NCI-H2227 (cell line): ENCODE measurements around the gene FASTK.
A peak's percentile ranks its signal among the peaks of the same experiment; 100 is the strongest.

Source experiments
- DNase-seq: peaks from one replicate; lab custom pipeline; 2025; ENCODE audit not compliant: unreplicated experiment; lab: John Stamatoyannopoulos, UW

FASTK gene, protein sequence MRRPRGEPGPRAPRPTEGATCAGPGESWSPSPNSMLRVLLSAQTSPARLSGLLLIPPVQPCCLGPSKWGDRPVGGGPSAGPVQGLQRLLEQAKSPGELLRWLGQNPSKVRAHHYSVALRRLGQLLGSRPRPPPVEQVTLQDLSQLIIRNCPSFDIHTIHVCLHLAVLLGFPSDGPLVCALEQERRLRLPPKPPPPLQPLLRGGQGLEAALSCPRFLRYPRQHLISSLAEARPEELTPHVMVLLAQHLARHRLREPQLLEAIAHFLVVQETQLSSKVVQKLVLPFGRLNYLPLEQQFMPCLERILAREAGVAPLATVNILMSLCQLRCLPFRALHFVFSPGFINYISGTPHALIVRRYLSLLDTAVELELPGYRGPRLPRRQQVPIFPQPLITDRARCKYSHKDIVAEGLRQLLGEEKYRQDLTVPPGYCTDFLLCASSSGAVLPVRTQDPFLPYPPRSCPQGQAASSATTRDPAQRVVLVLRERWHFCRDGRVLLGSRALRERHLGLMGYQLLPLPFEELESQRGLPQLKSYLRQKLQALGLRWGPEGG

DNA sequence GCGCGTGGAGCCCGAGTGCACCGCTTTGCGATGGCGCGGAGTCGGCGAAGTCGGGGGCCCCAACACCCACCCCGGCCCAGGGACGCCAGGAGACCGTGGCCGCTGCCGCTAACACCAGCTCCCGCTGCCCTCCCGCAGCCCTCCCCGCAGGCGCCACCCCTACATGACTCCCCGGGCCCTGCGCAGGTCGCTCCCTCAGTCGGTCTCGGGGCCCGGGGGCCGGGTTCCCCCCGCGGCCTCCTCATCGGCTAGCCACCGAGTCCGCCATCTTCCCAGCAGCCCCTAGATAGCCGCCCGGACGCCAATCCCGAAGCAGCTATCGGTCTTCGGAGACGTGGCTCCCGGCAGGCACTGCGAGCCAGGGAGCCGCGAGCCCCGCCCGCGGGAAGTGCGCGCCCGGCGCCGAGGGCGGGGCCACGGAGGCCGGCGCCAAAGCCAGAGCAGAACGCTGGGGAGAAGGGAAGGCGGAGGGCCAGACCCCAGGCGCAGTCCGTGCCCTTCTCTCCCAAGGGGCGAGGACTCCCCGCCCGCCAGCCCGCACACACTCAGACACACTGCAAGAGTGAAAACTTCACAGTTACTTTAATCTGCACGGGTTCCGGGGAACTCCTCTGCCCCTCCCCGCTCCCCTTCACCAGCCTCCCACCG, at the start of gene FASTK:
Gene FASTK, minus strand, starts transcription at position 288 of the 648 bp plus-strand sequence. Its CDS starts 43 bp downstream, at position 245.
- peak; percentile 97 for DNase-seq

DNA sequence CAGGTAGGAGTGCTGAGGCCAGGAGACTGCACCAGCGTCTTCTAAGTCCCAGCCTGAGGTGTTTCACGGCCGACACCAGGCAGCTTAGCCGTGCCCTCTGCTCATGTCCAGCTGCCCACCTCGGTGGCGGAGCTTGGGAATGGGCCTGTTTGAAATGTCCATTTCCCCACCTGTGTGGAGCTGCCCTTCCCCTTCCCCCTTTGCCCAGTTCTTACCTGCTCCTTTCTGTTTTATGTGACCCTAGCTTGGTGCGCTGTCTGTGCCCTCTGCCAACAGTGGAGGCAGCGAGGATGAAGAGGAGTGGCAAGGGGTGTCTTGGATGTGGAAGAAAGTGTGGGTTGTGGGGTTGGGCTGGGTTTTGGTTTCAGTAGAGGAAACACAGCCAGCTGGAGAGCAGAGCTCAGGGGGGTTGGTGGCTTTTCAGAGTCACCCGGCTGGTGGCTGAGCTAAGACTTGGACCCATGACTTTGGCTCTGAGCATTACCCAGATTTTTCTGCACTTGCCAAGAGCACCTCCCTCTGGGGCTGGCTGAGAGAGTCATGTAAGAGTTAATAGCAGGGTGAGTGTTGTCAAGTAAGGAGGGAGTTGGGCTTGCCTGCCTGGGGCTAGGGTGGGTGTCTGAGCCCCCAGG, 49.5 kb upstream of the FASTK start:
- no peak for DNase-seq

DNA sequence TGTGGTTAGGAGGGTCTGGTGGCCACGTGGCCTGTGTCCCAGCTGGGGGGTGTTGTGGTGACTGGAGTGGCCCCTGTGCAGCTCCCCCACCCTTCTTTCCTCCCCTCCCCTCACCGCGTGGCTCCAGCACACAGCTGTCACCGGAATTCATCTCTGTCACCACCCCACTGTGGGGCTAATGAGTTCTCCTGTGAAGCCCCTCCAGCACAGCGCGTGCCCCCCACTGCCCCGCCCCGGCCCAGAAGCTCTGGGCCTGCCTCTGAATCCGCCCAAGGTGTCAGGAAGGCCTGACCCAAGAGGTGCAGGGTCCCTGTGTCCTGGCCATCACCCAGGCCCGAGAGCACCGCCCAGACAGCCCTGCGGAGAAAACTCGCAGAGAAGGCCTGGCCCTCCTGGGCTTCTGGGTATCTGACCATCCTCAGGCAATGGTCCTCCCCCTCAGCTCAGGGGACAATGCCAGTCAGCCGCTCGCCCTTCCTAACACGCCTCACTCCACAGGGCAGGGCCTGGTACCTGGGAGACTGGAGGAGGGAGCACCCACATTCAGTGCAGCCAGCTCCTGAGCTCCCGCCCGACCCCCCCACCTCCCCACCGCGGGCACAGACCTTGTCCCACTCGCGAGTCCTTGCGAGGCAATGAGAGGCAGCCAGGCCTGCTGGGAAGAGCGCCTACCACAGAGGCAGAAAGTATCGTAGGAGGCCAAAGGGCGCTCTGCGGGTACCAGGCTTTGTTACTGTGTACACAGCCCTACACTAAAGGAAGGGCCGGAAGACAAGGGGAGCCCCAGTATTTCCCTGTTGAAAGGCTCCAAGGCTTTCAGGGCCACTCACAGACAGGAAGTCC, 48.7 kb upstream of the FASTK start:
- DNase-seq, result no peak

DNA sequence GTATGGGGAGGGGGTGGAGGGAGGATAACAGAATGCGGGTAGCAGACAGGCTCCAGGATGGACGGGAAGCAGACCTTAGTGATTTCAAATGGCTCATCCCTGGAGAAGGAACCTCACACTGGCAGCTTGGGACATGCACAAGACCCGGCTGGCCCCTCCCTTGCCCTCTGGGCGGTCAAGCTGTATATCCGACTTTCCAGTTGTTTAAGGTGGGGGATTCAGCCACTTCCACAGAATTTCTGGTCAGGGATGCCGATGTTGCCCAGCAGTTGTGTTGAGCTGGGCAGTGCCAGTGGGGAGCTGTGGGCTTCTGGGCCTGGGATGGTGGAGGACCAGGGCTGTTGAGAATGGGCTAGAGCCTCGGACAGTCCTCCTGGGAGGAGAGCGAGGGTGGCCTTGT, 48.1 kb upstream of the FASTK start:
- no peak for DNase-seq

DNA sequence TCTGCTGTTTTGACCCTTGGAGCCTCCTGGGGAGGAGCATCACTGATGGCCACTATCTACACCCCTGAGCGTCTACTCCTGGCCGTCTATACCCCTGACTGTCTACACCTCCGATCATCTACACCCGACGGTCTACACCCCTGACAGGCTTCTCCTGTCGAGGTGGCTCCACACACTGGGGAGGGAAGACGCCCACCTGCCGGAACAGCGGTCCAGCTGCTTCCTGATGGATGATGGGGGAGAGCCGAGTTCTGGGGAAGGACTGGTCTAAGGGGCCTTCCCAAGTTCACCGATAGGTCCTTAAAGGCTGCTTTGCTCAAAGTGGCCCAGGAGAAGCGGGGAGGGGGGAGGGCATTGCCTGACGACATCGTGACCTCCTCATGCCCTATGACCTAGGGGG, 47.5 kb upstream of the FASTK start:
- DNase-seq, result no peak

DNA sequence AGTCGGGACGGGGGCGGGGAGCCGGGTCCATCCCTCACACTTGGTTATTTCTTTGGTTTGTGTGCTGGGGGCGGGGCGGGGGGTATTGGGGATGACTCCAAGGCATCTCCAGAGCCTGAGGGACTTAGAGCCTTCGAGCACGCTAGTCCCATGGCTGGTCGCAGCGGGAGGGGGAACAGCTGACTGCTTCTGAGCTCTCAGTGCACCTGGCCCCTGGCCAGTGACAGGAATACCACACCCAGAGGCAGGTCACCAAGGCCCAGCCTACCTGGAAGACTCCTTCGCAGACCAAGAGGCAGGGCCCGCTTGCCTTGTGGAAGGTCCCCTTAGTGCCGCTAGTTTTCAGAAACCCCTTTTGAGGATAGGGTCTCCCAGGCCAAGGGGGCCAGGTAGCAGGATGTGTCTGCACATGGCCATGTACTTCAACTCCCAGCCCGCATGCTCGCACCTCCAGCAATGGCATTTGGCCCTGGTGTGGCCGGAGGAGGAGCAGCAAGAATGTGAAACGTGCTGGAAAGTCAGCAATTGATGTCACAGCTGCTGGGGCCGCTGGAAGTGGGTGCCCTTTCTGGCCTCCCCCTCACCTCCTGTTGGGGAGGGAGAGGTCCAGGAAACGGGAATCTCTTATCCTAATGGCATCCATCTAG, 46.0 kb upstream of the FASTK start:
- peak; percentile 68 for DNase-seq

DNA sequence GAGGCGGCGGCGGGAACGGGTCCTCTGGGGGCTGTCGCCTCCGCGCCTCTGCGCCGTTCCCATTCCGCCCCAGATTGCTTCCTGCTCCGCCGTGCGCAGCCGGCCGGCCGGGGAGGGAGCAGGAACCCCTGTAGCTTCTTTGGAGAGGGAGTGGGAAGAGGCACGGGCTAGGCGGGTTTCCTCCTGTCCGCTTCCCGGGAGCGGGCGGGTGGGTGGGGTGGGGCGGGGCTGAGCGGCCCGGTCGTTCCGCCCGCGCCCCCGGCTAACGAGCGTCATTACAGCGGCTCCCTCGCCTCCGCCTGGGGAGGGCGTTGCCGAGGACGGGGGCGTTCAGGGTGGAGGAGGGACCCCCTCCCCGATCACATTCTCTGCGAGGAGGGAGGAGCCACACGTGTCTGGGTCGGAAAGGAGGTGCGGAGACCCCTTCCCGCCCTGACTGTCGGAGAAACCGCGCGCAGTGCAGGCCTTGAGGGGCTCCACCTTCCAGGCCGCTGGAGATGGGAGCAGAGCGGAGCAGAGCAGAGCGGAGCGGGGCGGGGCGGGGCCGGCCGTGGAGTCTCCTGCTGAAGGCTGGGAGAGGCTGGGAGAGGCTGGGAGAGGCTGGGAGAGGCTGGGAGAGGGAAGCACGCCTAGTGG, 45.4 kb upstream of the FASTK start:
- peak; percentile 90 for DNase-seq

DNA sequence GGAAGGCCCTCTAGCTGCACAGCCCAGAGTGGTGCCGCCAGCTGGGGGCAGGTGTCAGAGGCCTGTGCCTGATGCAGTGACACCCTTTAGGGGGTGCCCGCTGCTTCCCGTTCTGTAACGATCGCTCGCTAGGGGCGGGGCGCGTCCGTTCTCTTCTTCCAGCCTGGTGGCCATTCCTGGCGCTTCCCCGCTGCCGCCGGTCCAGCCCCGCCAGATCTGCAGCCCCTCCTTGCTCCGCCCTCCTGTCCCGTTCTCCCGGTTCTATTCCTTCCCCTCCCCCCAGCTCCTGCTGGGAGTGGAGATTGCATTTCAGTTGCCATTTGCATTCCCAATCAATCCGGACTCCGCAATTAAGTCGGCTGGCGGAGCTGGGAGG, 44.8 kb upstream of the FASTK start:
- peak; percentile 84 for DNase-seq

DNA sequence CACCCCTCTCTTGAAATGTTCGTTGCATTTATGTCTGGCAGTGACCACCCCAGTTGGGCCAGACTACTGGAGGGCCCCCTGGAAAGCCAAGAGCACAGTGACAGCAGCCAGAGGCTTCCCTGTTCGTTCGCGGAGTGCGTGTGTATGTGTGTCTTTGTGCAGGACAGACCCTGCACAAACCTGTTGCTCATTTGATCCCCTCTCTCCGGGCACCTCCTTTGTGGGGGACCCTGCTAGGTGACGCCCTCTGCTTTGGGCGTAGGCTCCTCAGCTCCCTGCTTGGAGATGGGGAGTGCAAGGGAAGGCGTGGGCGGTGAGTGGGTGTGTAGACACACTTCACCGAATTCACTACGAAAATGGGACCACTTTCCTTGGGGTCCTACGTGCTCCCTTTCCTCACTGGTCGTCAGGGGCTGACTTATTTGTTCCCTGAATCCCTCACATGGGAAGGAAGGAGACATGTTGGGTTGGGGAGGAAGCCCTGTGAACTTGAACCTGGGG, 44.3 kb upstream of the FASTK start:
- DNase-seq, result no peak

DNA sequence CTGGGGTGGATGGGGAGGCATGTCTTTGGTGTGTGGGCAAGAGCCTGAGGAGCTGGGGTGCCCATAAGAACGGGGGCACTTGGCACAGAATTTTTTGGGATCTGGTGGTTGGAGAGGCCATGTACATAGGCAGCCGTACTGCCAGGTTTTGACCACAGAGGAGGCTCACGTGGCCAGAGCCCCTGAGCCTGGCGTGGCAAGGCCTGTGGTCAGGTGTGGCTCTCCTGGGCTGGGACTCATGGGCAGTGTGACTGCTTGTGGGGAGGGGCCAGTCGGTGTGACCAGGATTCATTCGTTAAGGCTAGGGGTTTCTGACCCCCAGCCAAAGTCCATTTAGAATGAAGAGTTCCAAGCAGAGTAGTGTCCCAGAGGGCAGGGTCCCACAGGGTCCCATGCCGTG, 43.9 kb upstream of the FASTK start:
- DNase-seq, result no peak

DNA sequence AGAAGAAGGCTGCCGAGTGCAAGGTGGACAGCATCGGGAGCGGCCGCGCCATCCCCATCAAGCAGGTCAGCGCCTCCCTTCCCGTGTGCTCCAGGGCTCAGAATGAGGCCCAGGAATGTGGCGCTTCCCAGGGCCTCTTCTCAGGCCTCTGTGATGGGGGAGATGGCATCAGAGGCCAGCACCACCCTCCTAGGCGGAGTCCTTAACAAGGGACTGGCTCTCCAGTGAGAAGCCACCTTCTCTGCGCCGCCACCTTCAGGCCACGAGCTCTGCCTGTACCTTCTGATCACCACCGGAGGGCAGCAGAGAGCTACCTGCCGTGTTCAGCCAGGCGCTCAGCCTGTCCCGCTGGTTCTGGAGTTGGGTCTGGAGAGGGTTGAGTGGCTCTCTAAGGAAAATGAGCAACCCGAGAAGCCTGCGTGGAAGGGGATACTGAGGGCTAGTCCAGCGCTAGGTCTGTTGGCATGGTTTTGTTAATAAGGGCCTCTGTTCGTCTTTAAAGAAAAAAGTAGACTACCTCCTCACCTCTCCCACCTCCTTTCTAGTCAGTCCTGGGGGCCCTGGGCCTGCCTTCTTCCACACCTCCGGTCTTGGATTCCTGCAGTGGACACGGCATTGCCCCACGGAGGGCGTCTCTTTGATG, 43.3 kb upstream of the FASTK start:
- peak; percentile 91 for DNase-seq

DNA sequence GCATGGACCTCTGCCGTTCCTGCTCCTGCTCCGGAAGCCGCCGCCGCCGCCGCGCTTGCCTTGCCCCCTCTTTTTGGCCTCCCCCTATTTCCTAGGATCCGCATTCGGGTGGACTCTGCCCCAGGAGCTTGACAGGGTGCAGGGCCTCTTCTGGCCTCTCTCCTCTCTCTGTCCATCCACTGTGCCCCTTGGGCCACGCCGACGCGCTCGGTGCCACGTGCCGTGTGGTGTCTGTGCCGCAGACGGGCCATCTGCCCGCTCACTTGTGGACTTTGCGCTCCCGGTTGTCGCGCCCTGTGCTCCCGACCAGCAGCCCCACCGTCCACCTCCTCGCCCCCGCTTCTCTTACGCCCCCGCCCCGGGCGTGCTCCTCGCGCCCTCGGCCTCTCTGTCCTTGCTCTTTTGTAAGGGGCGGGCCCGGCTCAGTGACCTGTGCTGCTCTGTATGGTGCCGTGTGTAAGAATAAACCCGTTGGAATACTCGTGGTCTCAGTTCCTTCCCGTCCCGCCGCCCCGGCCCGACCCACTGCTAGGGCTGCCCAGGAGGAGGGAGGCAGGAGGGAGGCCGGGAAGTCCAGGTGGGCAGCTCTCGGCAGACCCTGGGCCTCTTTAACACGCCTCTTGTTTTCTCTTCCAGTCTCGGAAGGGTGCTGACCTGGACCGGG, 42.7 kb upstream of the FASTK start:
- DNase-seq, result no peak

DNA sequence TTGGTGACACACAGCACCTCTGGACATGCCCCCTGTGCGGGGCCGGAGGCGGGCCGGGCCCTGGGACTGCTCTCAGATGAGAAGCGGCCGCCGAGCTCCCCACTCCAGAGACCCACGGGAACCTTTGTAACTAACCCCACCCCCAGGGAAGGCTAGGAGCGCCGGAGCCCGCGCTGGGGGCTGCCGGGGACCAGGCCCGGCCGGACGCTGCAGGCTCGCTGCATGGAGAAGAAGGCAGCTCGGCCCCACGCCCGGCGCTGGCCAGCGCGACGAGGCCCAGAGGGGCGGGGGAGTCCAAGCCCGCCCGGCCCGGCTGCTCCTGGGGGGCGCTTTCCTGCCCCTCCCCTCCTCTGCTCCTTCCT, 42.2 kb upstream of the FASTK start:
- DNase-seq, result no peak

DNA sequence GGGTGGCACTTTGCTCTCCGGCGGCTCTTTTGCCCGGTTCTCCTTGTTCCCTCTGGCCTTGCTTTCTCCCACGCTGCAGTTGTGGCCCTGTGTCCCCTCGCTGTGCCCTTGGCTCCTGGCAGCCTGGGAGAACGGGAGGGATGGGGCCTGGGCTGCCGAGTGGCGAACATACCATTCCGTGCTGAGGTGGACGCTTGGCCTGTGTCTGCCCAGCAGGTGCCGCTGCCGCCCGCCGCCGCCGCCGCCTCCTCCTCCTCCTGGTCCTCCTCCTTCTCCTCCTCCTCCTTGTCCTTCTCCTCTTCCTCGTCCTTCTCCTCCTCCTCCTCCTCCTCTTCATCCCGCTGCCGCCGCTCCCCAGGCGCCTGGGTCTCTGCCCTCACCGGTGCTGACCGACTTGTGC, 41.7 kb upstream of the FASTK start:
- DNase-seq, result no peak

DNA sequence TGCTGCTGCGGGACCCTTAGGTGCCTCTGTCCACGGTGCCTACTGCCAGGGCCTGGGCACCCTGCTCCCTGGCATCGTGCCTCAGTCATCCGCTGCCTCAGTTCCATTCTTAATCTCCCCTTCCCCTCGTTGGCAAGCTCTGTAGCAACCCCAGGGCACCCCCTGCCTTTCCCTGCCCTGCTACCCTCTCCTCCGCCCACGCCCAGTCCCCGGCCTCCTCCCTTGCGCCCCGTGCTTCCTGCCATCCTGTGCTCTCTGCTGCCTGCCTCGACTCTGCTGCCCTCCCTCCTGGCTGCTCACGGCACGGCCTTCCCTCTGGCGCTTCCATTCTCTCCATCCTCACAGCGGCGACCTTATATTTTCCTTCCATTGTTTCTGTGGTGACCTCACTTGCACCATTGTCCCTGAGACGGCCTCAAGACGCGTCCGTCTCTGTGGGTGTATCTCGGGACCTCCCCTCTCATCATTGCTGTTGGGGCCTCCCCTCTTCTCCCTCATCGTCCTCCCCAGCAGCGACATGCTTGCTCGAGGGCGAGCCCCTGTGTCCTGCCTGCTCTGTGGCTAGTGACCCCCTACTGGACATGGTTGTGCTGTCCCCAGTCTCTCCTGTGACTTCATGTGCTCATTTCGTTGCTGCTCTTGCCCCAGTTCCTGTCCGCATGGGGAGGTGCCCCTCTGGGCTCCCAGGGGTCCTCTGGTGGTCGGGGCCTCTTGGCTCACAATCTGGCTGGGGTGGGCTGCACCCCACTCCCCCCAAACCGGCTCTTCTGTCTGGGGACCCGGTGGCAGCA, 41.0 kb upstream of the FASTK start:
- no peak for DNase-seq

DNA sequence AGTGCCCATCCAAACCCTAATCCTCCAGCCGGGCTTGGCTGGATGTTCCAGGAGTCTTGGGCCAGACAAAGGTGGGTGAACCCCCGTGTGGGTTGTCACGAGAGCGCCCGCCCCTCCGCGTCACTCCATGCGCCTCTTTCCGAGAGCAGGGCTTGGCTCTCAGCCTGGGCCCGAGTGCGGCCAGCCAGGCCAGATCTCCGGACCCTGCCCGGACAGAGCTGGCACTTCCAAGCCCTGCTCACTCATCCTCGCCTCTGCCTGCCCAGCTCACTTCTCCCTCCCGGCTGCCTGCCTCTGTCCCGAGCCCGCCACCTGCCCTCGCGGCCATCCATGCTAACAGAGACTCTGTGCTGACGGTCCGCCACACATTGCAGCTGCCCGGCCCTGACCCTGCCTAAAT, 40.3 kb upstream of the FASTK start:
- DNase-seq, result no peak

DNA sequence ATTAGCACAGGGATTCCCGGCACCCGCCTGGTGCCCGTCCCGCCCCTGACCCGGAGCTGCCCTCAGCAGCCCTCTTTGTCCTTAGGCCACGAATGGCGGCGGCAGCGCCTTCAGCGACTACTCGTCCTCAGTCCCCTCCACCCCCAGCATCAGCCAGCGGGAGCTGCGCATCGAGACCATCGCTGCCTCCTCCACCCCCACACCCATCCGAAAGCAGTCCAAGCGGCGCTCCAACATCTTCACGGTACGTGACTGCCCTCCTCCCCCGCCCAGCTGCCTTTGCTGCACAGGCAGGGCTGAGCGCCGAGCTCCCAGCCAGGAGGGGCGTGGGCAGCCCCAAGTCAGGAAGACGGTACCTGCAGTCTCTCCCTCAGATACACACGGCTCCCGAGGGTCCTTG, 39.3 kb upstream of the FASTK start:
- DNase-seq, result peak; percentile 60

DNA sequence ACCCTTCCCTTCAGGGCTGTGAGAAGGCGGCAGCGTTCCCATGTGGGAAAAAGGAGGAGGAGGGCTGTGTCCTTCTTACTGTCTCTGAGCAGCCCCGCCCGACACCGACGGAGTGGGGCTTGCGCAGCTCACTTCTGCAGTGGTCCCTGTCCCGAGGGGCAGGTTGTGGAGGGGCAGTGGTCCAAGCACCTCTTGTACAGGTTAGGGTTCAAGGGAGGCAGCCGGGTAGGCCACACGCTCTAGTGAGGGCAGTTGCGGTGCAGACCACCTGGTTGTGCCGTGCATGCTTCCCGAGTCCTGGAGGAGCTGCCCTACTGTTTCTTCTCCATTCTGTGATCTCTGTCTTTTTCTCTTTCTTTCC, 38.4 kb upstream of the FASTK start:
- no peak for DNase-seq
